Measurements from ENCODE around the gene CHM.
"Not testable (repeated sequence)": the region's sequence is repeated elsewhere in the genome, so short reads cannot be mapped to it uniquely, and the experiment has no call there.

Gene CHM

DNA sequence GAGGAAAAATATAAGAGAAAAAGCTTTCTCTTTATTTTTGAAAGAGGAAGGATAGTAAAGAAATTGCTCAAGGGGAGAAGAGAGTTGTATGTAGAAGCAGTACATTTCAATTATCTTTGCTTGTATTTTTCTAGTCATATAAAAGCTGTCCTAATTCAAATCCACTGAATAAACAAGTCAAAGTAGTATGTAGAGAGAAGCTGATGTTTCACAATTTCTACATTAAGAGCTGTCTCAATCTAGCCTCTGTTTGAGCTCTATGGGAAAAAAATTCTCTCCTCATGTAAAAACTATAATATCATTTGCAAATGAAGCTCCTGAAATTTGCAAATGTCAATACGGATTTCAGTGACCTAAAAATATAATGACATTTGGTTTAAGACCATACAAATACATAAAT, 52.6 kb downstream of the CHM start:
- no peak for DNase-seq

DNA sequence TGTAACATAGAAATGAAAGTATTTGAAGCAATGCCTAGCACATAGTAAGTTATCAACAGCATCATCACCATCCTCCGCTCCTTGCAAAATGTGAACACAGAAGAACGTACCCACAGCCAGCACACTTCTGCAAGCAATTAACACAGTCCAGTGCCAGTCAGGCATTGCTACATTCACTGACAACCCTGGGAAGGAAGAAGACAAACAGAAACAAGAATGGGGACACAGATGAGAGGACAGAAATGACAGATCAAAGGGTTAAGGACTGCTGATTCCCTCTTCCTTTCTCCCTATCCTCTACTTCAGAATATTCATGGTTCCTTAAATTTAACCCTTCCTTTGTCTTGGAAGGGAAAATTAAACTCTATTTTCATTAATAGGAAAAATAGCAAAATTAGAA, 53.1 kb downstream of the CHM start:
- DNase-seq: no peak

DNA sequence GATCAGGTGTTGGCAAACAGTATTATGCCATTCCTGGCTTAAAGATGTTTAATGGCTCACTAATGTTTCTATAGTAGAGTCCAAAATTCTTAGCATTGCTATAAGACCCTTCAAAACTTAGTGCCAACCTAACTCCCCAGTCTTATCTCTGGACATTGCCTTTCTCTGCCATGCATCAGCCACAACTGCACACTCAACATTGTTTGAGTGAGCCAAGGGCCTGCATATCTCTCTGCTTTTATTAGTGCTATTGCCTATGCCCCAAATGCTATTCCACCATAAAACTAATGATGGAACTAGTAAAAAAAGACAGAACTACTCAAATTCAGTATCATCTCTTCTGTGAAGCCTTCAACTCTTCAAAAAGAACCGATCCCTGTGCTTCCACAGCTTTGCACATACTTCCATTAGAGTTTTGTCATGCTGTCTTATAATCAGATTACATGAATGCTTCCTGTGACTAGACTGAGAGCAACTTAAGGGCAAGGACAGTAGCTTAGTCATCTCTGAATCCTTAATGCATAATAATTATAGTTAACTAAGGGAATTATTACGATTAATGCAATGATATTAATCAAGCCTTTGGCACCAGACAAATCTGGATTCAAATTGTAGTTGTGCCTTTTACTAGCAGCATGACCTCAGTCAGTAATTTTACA, 53.7 kb downstream of the CHM start:
- DNase-seq: no peak

DNA sequence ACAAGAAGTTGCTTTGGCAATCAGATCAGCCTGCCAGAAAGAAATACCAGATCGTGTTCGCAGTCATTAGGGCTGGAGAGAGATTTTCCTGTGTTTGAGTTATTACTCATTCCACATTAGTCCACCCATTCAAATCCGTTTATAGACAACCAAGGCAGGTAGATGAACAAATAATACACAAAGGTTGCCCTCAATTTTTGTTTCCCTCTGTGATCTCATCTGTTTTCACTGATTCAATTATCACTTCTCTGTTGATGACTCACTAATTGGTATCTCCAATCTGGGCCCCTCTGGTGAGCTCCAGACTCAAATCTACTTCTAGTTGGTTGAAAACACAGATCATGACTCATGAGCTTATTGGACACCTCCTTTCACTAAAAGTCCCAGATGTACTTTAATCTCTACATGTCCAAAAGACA, 54.5 kb downstream of the CHM start:
- no peak for DNase-seq

DNA sequence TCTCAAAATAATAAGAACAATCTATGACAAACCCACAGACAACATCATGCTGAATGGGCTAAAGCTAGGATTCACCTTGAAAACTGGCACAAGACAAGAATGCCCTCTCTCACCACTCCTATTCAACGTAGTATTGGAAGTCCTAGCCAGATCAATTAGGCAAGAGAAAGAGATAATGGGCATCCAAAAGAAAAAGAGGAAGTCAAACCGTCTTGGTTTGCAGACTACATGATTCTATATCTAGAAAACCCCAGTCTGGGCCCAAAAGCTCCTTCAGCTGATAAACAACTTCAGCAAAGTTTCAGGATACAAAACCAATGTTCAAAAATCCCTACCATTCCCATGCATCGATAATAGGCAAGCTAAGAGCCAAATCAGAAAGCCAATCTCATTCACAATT, 59.0 kb downstream of the CHM start:
- no peak for DNase-seq

DNA sequence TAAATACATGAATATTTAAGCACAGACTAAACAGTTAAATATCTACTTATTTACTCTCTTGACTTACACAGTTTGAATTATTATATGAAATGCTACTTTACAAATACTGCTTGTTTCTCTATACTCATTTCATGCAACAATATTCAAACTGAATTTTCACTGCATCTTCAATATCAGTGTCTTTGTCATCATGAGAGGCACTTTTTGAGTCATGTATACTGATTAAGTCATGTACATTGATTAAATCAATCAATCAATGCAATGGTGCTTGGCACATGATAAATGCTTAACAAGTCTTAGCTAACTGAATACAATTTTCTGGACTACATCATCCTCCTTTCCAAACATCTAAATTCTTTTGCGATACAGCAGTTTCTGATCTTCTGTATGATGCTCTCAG, 67.1 kb downstream of the CHM start:
- no peak for DNase-seq

DNA sequence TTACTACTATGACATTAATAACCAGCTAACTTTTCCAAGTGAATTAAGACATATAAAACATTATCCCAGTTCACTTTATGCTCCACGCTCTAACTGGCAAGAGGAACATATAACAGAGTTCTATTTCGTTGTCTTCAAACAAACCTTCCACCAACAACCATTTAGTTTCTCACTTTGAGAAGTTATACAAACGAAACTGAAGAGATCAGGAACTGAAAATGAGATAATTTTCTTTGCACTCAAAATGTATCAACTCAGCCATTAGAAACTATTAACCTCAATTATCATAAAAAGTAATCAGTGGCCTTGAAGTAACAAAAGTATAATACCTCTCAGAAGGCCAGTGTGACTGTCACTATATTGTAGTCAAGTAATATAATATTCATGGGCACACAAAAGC, 70.1 kb downstream of the CHM start:
- DNase-seq: no peak

DNA sequence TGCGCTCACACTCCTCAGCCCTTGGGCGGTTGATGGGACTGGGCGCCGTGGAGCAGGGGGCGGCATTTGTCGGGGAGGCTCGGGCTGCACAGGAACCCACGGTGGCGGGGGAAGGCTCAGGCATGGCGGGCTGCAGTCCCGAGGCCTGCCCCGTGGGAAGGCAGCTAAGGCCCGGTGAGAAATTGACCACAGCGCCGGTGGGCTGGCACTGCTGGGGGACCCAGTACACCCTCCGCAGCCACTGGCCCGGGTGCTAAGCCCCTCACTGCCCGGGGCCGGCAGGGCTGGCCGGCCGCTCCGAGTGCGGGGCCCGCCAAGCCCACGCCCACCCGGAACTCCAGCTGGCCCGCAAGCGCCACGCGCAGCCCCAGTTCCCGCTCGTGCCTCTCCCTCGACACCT, 75.0 kb downstream of the CHM start:
- DNase-seq: not testable (repeated sequence)

DNA sequence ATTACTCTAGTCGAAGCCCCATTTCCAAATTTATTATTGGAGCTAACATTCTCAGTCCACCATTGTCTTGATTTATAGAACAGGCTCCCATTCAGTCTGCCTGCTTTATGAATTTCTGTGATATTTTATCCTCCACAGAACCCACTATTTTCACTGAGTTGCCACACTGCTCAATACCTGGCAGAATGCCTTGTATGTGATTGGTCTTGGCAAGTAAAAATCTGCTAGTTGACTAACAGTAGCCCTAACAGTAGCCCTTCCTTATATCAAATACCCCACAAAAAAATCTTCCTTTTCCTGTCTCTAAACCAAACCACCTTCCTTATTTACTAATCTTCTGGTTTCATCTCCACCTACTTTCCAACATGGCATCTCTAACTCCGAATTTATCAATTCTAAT, 82.6 kb downstream of the CHM start:
- DNase-seq: no peak

DNA sequence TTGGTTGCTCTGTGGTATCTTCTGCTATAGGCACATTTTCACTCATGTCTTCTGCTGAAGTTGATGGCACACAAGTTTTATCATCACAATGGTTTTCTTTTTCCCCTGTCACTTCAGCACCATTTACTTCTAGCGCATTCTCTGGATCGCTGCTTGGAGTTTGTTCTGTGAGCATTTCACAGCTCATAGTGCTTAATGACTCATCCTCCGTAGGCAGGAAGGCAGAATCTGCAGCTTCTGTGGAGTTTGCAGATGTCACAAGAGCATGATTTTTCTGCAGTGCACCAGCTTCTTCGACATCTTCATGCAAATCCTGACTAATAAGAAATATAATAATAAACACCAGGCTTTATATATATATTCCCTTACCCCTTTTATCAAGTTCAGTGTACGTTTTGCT, 83.6 kb downstream of the CHM start:
- DNase-seq: no peak

DNA sequence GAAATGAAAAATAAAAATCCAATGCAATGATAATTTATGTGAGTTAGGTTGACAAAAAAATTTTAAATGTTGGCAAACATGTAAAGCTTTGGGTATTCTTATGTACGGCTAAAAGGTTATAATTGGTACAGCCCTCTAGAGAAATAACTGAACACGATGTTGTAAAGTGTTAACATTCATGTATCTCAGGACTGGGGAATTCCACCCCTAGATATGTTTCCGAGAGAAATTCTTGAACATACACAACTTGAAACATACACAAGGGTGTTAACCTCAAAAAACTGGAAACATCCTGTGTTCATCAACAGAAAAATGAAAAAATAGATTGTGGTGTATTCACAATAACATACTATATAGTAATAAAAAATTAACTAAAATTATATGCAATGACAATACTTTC, 91.8 kb downstream of the CHM start:
- no peak for DNase-seq

DNA sequence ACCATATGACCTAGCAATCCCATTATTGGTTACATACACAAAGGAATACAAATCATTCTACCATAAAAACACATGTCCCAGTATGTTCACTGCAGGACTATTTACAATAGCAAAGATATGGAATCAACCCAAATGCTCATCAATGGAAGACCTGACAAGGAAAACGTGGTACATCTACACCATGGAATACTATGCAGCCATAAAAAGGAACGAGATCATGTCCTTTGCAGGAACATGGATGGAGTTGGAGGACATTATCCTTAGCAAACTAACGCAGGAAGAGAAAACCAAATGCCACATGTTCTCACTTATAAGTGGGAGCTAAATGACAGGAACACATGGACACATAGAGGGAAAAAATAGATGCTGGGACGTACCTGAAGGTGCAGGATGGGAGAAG, 102.6 kb downstream of the CHM start:
- DNase-seq: not testable (repeated sequence)

DNA sequence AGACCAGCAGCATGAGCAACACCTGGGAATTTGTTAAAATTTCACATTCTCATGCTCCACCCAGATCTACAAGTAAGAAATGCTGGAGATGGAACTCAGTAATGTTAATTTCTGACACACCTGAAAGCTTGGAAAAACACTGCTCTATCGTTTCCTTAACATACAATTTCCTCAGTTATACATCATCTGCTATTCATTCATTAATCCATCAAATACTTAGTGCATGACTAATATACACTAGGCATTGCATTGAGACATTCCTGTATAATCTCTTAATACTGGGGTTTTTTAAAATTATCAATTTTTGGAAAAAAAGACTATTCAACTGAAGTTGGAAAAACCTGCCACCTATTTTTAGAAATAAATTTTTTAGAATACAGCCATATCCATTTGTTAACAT, 106.1 kb downstream of the CHM start:
- no peak for DNase-seq

DNA sequence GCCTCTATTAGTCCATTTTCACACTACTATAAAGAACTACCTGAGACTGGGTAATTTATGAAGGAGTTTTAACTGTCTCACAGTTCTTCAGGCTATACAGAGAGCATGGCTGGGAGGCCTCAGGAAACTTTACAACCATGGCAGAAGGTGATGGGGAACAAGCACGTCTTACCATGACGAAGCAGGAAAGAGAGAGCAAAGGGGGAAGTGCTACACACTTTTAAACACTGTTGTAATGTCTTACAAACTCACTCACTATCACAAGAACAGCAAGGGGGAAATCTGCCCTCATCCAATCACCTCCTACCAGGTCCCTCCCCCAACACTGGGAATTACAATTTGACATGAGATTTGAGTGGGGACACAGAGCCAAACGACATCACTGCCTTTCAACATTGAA, 107.4 kb downstream of the CHM start:
- not testable (repeated sequence) for DNase-seq

DNA sequence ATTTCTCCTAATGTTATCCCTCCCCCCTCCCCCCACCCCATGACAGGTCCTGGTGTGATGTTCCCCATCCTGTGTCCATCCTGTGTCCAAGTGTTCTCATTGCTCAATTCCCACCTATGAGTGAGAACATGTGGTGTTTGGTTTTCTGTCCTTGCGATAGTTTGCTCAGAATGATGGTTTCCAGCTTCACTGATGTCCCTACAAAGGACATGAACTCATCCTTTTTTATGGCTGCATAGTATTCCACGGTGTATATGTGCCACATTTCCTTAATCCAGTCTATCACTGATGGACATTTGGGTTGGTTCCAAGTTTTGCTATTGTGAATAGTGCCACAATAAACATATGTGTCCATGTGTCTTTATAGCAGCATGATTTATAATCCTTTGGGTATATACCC, 113.0 kb downstream of the CHM start:
- not testable (repeated sequence) for DNase-seq

DNA sequence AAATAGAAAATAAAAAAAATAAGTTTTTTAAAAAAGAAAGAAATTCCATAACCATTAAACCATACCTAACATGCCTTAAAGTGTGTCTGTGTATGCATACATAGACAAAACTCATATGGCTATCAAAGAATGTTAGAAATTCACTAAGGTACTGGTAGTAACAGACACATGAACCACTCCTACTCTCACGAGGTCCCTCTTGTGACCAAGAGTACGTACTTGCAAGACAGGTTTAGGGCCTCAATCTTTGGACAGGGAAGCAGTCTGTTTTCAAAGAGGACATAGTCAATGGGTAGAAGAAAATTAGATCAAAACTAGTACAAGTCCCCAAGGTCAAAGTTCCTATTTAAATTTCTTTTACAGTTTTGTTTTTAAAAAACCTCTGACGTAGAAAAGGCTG, 117.3 kb downstream of the CHM start:
- DNase-seq: no peak

DNA sequence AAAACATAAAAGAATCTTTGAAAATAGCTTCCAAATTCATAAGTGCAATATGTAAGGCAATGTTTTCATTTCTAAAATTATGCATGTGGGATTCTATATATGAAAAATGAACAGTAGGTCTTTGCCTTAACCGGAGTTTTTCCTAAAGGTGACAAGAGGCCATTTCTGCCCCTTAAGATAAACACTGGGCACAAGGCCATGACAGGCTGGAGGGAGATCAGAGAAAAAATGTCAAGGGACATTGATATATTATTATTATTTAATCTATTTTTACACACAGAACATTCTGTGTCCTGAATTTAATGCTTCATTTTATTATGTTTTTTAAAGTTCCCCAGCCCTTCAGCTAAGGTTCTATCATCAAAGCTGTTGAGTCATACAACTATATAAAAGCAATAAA, 118.8 kb downstream of the CHM start:
- DNase-seq: no peak

DNA sequence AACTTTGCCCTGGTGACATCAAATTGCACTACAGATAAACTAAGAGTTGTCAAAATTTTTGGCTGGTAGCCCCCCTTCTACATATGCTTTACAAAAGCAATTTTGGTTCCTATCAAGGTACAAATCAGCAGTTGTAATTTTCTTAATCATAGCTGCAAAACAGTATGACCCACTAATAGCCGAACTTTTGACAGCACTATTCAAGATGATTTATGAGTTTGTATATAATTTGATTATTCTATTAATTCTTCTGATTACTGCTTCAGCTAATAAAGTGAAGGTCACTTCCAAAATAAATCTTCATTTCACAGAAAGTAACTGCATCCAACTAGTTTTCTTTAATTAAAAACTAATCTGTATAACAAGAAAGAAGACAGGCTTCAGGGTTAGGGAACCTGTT, 119.6 kb downstream of the CHM start:
- DNase-seq: no peak

DNA sequence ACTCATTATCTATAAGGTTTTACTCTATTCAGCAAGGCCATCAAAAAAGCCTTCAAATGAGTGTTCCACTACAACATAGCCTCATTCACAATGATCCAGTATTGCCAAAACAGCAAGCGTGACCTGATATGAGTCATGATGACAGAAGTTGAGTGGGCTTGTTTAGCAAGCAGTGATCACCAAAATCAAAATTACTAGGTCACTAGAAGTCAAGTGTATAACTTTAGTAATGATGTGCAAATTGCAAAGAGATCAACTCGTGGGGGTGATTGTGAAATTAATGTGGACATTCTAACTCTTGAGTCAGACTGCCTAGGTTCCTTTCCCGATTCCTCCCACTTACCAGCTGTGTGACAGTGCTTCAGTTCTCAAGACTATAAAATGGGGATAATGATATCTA, 124.5 kb downstream of the CHM start:
- no peak for DNase-seq

DNA sequence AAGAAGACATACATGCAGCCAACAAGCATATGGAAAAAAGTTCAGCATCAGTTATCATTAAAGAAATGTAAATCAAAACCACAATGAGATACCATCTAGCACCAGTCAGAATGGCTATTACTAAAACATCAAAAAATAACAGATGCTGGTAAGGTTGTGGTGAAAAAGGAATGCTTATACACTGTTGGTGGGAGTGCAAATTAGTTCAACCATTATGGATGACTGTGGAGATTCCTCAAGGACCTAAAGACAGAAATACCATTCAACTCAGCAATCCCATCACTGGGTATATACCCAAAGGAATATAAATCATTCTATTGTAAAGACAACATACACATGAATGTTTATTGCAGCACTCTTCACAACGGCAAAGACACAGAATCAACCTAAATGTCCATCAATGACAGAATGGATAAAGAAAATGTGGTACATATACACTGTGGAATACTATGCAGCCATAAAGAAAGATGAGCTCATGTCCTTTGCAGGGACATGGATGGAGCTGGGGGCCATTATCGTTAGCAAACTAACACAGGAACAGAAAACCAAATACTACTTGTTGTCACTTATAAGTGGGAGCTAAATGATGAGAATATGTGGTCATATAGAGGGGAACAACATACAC, 130.6 kb downstream of the CHM start:
- DNase-seq: not testable (repeated sequence)

DNA sequence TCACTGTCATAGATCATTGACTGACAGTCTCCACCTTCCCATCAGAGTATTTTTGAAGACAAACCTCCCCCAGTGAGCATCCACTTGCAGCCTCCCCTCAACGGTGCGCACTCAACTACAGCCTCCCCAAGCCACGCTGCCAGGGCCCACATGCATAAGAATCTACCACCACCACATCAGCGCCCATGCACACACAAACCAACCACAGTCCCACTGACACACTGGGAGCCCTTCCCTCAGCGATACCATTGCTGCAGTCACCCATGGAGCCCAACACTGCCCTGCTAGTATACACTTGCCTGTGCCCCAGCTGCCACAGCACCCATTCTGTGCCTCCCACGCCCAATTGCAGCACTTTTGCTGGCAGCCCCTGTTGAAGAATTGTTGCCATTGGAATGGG, 132.9 kb downstream of the CHM start:
- no peak for DNase-seq

DNA sequence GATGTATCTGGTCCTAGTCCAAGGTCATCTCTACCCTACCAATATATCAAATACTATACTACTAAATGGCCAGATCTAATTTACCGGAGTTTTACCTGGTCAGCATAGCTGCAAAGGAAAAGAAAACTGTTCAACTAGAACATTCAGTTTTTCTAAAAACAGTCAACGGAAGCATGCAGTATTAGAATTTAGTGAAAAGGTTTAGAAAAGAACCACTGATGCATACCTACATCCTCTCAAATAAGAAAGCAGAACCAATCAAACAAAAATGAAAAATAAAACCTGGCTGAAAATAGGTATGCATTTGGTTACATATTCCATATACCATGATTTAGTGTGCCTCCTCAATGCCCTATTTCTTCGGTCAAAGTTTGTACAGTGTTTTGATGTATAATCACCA, 140.0 kb downstream of the CHM start:
- DNase-seq: no peak

DNA sequence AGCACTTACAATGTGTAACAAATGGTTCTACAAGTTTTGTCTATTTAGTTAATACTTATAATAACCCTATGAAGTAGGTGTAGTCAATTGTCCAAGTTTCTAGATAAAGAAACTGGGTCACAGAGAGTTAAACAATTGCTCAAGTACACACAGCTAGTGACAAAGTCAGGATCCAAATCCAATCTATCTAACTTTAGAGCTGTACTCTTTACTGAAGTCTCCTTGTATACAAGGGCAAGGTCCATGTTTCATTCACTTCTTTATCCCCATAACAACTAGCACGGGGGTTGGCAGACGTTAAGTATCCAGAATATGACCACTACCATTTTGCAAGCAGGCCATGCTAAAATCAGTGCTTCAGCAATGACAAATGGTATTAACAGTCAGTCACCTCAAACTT, 141.0 kb downstream of the CHM start:
- DNase-seq: no peak

DNA sequence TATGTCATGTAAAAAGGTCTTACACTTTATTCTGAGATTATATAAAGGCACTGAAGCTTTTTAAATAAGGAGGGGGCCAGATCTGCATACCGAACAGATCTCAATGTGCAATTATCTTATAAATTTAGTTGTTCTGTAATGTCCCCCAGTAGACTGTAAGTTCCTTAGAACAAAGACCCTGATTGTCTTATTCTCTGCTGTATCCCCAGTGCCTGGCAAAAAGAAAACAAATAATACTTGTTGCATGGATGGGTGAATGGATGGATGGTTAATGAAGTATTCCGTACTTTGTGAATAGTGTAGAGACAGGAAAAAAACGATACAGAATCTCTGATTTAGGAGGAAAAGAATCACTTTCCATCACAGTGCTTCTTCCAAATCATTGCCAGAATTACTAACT, 141.5 kb downstream of the CHM start:
- DNase-seq: no peak

Measured in cerebellar nuclear complex (tissue), 1 donor.